Duodenal mucosa (tissue), 2 donors: ENCODE measurements around the gene ZNF319.

Source experiments
- H3K27ac ChIP-seq: one replicate; pipeline ENCODE4 v1.7.0; 2013; ENCODE audit warnings: low read depth, low read length
- H3K27me3 ChIP-seq, 2 donors: one replicate each; pipeline ENCODE4 v1.7.0; 2013; ENCODE audit warnings: low read length in 2 of 2, control low read depth in 1 of 2; ENCODE audit not compliant: insufficient read depth in 2 of 2, control insufficient read depth in 1 of 2
- H3K36me3 ChIP-seq, 2 donors: one replicate each; pipeline ENCODE4 v1.7.0; 2013; ENCODE audit warnings: low read length in 2 of 2, control low read depth in 1 of 2; ENCODE audit not compliant: insufficient read depth in 2 of 2, control insufficient read depth in 1 of 2
- H3K4me1 ChIP-seq, 2 donors: one replicate each; pipeline ENCODE4 v1.7.0; 2013; ENCODE audit warnings: low read length in 2 of 2, control low read depth in 1 of 2; ENCODE audit not compliant: insufficient read depth in 2 of 2, control insufficient read depth in 1 of 2
- H3K4me3 ChIP-seq, 2 donors: one replicate each; pipeline ENCODE4 v1.7.0; 2013; ENCODE audit warnings: low read length in 2 of 2, low read depth in 1 of 2
- H3K9ac ChIP-seq, 2 donors: one replicate each; pipeline ENCODE4 v1.7.0; 2013; ENCODE audit warnings: low read length in 2 of 2, low read depth in 1 of 2
- H3K9me3 ChIP-seq, 2 donors: one replicate each; pipeline ENCODE4 v1.7.0; 2013; ENCODE audit warnings: low read length in 2 of 2, control low read depth in 1 of 2; ENCODE audit not compliant: control insufficient read depth in 1 of 2

Gene ZNF319

GRCh38 chr16:58027916-58028455 lies 27.5 kb upstream of the ZNF319 start:
- Histone ChIP-seq H3K27ac (no peak overlapping the region), H3K27me3 (no peaks in the 10 kb centered on the region), H3K4me3 (peak overlapping the region; percentile 82 to 83), H3K36me3 (no peaks in the 10 kb centered on the region), H3K9ac (peak overlapping the region in 1 of 2 donors; percentile 59), H3K4me1 (peaks cover 62 to 68% of the 10 kb centered on the region in 2 donors), H3K9me3 (no peaks in the 10 kb centered on the region)

GRCh38 chr16:58027161-58027915 lies 26.9 kb upstream of the ZNF319 start:
- Histone ChIP-seq H3K9me3 (no peaks in the 10 kb centered on the region), H3K27ac (peak overlapping the region; percentile 16), H3K4me1 (peaks cover 63 to 71% of the 10 kb centered on the region in 2 donors), H3K27me3 (no peaks in the 10 kb centered on the region), H3K36me3 (no peaks in the 10 kb centered on the region), H3K9ac (peak overlapping the region; percentile 59 to 82), H3K4me3 (peak overlapping the region; percentile 82 to 83)

GRCh38 chr16:58026705-58027160 lies 26.3 kb upstream of the ZNF319 start:
- peak overlapping the region; percentile 82 to 83 for H3K4me3 ChIP-seq
- H3K9ac ChIP-seq: peak overlapping the region; percentile 59 to 82
- H3K4me1 ChIP-seq: peaks cover 61 to 70% of the 10 kb centered on the region in 2 donors
- no peaks in the 10 kb centered on the region for H3K27me3 ChIP-seq
- peak overlapping the region; percentile 83 for H3K27ac ChIP-seq
- H3K9me3 ChIP-seq: no peaks in the 10 kb centered on the region
- no peaks in the 10 kb centered on the region for H3K36me3 ChIP-seq

- H3K27me3 ChIP-seq: no peaks in the 10 kb centered on the region
- H3K36me3 ChIP-seq: no peaks in the 10 kb centered on the region
- peak overlapping the region; percentile 83 for H3K27ac ChIP-seq
- H3K9ac ChIP-seq: peak overlapping the region; percentile 59 to 82
- peaks cover 59 to 70% of the 10 kb centered on the region in 2 donors for H3K4me1 ChIP-seq
- H3K9me3 ChIP-seq: no peaks in the 10 kb centered on the region
- peak overlapping the region; percentile 82 to 83 for H3K4me3 ChIP-seq
Observed at GRCh38 chr16:58026139-58026704, 25.8 kb upstream of the ZNF319 start.

GRCh38 chr16:58025351-58026138 lies 25.1 kb upstream of the ZNF319 start, which contains the start of gene MMP15:
TSS of gene MMP15 (plus strand) at chr16:58025754. CDS start at chr16:58026351, 597 bp downstream.
- Histone ChIP-seq H3K27ac (peak within 1 kb of the TSS; percentile 83), H3K4me1 (peaks cover 52 to 65% of the 10 kb centered on the region in 2 donors)

GRCh38 chr16:58024486-58025350 lies 24.2 kb upstream of the ZNF319 start:
- no peaks in the 10 kb centered on the region for H3K9me3 ChIP-seq
- peaks cover 0 to under 1% of the 10 kb centered on the region in 2 donors for H3K36me3 ChIP-seq
- H3K27ac ChIP-seq: peak overlapping the region; percentile 83
- peak overlapping the region; percentile 59 to 82 for H3K9ac ChIP-seq
- H3K4me3 ChIP-seq: peak overlapping the region; percentile 82 to 83
- H3K4me1 ChIP-seq: peaks cover 44 to 57% of the 10 kb centered on the region in 2 donors
- H3K27me3 ChIP-seq: no peaks in the 10 kb centered on the region

More at GRCh38 chr16:58025351-58026138, 25.1 kb upstream of the ZNF319 start, which contains the start of gene MMP15:
- Histone ChIP-seq H3K9ac (peak within 1 kb of the TSS; percentile 59 to 82), H3K9me3 (no peaks in the 10 kb centered on the region), H3K36me3 (no peaks in the 10 kb centered on the region), H3K4me3 (peak within 1 kb of the TSS; percentile 82 to 83), H3K27me3 (no peaks in the 10 kb centered on the region)

GRCh38 chr16:58022601-58023371 lies 22.3 kb upstream of the ZNF319 start:
- Histone ChIP-seq H3K4me1 (peaks cover 25 to 38% of the 10 kb centered on the region in 2 donors), H3K9me3 (no peaks in the 10 kb centered on the region), H3K27ac (no peak overlapping the region), H3K36me3 (peaks cover 6 to 8% of the 10 kb centered on the region in 2 donors), H3K4me3 (no peak overlapping the region), H3K9ac (no peak overlapping the region), H3K27me3 (no peaks in the 10 kb centered on the region)

- no peak overlapping the region for H3K27ac ChIP-seq
- no peaks in the 10 kb centered on the region for H3K9me3 ChIP-seq
- H3K36me3 ChIP-seq: peaks cover 8 to 12% of the 10 kb centered on the region in 2 donors
- no peak overlapping the region for H3K9ac ChIP-seq
- H3K4me3 ChIP-seq: no peak overlapping the region
- no peaks in the 10 kb centered on the region for H3K27me3 ChIP-seq
- H3K4me1 ChIP-seq: peaks cover 23 to 33% of the 10 kb centered on the region in 2 donors
Observed at GRCh38 chr16:58021661-58022551, 21.4 kb upstream of the ZNF319 start.
